ENCODE data around the gene TRIM7.
"Not testable (repeated sequence)": the region's sequence is repeated elsewhere in the genome, so short reads cannot be mapped to it uniquely, and the experiment has no call there.

The TRIM7 gene

GRCh38 chr5:181211208-181211607 lies 6.2 kb upstream of the TRIM7 start:
- TF ChIP-seq CTCF (IDR thresholded peaks at IDR 0.05) = no peak
- peaks cover 20% of the 10 kb centered on the region for H3K9me3 Mint-ChIP-seq
- H3K27ac Mint-ChIP-seq = no peak overlapping the region
- DNase-seq = no peak
- no peak overlapping the region for H3K4me3 Mint-ChIP-seq
- no peaks in the 10 kb centered on the region for H3K36me3 Mint-ChIP-seq (ENCODE audit: low read depth)
- peaks cover 15% of the 10 kb centered on the region for H3K4me1 Mint-ChIP-seq
- peaks cover 78% of the 10 kb centered on the region for H3K27me3 Mint-ChIP-seq (ENCODE audit: low read depth, poor library complexity)

GRCh38 chr5:181210698-181211097 lies 5.7 kb upstream of the TRIM7 start:
- H3K4me3 Mint-ChIP-seq; H3K27ac Mint-ChIP-seq; H3K36me3 Mint-ChIP-seq (ENCODE audit: low read depth); DNase-seq: not testable (repeated sequence)
- Mint-ChIP-seq H3K4me1 (peaks cover 18% of the 10 kb centered on the region), H3K9me3 (peaks cover 20% of the 10 kb centered on the region), H3K27me3 (ENCODE audit: low read depth, poor library complexity) (peaks cover 79% of the 10 kb centered on the region)

GRCh38 chr5:181210148-181210547 lies 5.2 kb upstream of the TRIM7 start:
- H3K27ac Mint-ChIP-seq; DNase-seq; H3K36me3 Mint-ChIP-seq (ENCODE audit: low read depth); H3K4me3 Mint-ChIP-seq: not testable (repeated sequence)
- Mint-ChIP-seq H3K4me1 (peaks cover 23% of the 10 kb centered on the region), H3K27me3 (ENCODE audit: low read depth, poor library complexity) (peaks cover 85% of the 10 kb centered on the region), H3K9me3 (peaks cover 20% of the 10 kb centered on the region)

GRCh38 chr5:181209006-181209405 lies 4.0 kb upstream of the TRIM7 start:
- Mint-ChIP-seq H3K27me3 (ENCODE audit: low read depth, poor library complexity) (peaks cover 86% of the 10 kb centered on the region), H3K4me1 (peaks cover 26% of the 10 kb centered on the region), H3K9me3 (peaks cover 20% of the 10 kb centered on the region)
- not testable (repeated sequence) for H3K36me3 Mint-ChIP-seq (ENCODE audit: low read depth); H3K4me3 Mint-ChIP-seq; DNase-seq; H3K27ac Mint-ChIP-seq

GRCh38 chr5:181207960-181208253 lies 2.9 kb upstream of the TRIM7 start:
- Mint-ChIP-seq H3K36me3 (ENCODE audit: low read depth) (no peaks in the 10 kb centered on the region), H3K27ac (no peak overlapping the region), H3K4me3 (peak overlapping the region; percentile 93), H3K27me3 (ENCODE audit: low read depth, poor library complexity) (peaks cover 86% of the 10 kb centered on the region), H3K9me3 (peaks cover 20% of the 10 kb centered on the region), H3K4me1 (peaks cover 20% of the 10 kb centered on the region)
- DNase-seq = no peak
- no peak for TF ChIP-seq CTCF (IDR thresholded peaks at IDR 0.05)

GRCh38 chr5:181207214-181207959 lies 2.4 kb upstream of the TRIM7 start:
- peak overlapping the region; percentile 20 for H3K27ac Mint-ChIP-seq
- peaks cover 20% of the 10 kb centered on the region for H3K9me3 Mint-ChIP-seq
- H3K36me3 Mint-ChIP-seq (ENCODE audit: low read depth) = no peaks in the 10 kb centered on the region
- H3K4me3 Mint-ChIP-seq = peak overlapping the region; percentile 93
- peak; percentile 78 for DNase-seq
- no peak for TF ChIP-seq CTCF (IDR thresholded peaks at IDR 0.05)
- peaks cover 86% of the 10 kb centered on the region for H3K27me3 Mint-ChIP-seq (ENCODE audit: low read depth, poor library complexity)
- H3K4me1 Mint-ChIP-seq = peaks cover 20% of the 10 kb centered on the region

GRCh38 chr5:181205761-181206649 lies 1.0 kb upstream of the TRIM7 start:
- DNase-seq = peak; percentile 44

More at GRCh38 chr5:181205761-181206649, 1.0 kb upstream of the TRIM7 start:
- Mint-ChIP-seq H3K27ac (peak overlapping the region; percentile 86), H3K4me3 (peak overlapping the region; percentile 93), H3K4me1 (peaks cover 20% of the 10 kb centered on the region), H3K36me3 (ENCODE audit: low read depth) (no peaks in the 10 kb centered on the region), H3K9me3 (peaks cover 20% of the 10 kb centered on the region), H3K27me3 (ENCODE audit: low read depth, poor library complexity) (peaks cover 87% of the 10 kb centered on the region)
- TF ChIP-seq CTCF (IDR thresholded peaks at IDR 0.05) = no peak

Measured in nephron progenitor cell (in vitro differentiated cells).